ENCODE measurements around the gene PRKACB.
"Not testable (repeated sequence)": the region's sequence is repeated elsewhere in the genome, so short reads cannot be mapped to it uniquely, and the experiment has no call there.

Gene PRKACB

GRCh38 chr1:84265867-84266266 is 121.8 kb downstream of the PRKACB start:
- H3K4me3 ChIP-seq (ENCODE audit: low read depth, low read length): no peak overlapping the region

- no peak overlapping the region for H3K4me3 ChIP-seq (ENCODE audit: low read depth, low read length)
Measured at GRCh38 chr1:84266748-84267147, 122.7 kb downstream of the PRKACB start.

- no peak overlapping the region for H3K4me3 ChIP-seq (ENCODE audit: low read depth, low read length)
Measured at GRCh38 chr1:84267476-84267875, 123.4 kb downstream of the PRKACB start.

GRCh38 chr1:84268346-84268745 is 124.3 kb downstream of the PRKACB start:
- H3K4me3 ChIP-seq (ENCODE audit: low read depth, low read length): no peak overlapping the region

- H3K4me3 ChIP-seq (ENCODE audit: low read depth, low read length): no peak overlapping the region
Measured at GRCh38 chr1:84269306-84269705, 125.2 kb downstream of the PRKACB start.

GRCh38 chr1:84271441-84272151 is 127.5 kb downstream of the PRKACB start:
- H3K4me3 ChIP-seq (ENCODE audit: low read depth, low read length): no peak overlapping the region

GRCh38 chr1:84272401-84272800 is 128.3 kb downstream of the PRKACB start:
- no peak overlapping the region for H3K4me3 ChIP-seq (ENCODE audit: low read depth, low read length)

GRCh38 chr1:84277343-84278059 is 133.4 kb downstream of the PRKACB start:
- H3K4me3 ChIP-seq (ENCODE audit: low read depth, low read length): no peak overlapping the region

- no peak overlapping the region for H3K4me3 ChIP-seq (ENCODE audit: low read depth, low read length)
Measured at GRCh38 chr1:84278905-84279304, 134.8 kb downstream of the PRKACB start.

GRCh38 chr1:84280912-84281311 is 136.8 kb downstream of the PRKACB start:
- H3K4me3 ChIP-seq (ENCODE audit: low read depth, low read length): no peak overlapping the region

- H3K4me3 ChIP-seq (ENCODE audit: low read depth, low read length): no peak overlapping the region
Measured at GRCh38 chr1:84282780-84283333, 138.8 kb downstream of the PRKACB start.

- H3K4me3 ChIP-seq (ENCODE audit: low read depth, low read length): no peak overlapping the region
Measured at GRCh38 chr1:84283381-84283780, 139.3 kb downstream of the PRKACB start.

- no peak overlapping the region for H3K4me3 ChIP-seq (ENCODE audit: low read depth, low read length)
Measured at GRCh38 chr1:84286071-84286470, 142.0 kb downstream of the PRKACB start.

- not testable (repeated sequence) for H3K4me3 ChIP-seq (ENCODE audit: low read depth, low read length)
Measured at GRCh38 chr1:84287389-84287788, 143.3 kb downstream of the PRKACB start.
